HG03442 (cell line): ENCODE results near the gene AP5S1.

ENCODE experiments used
- ATAC-seq: cut with Tn5 transposase; IDR thresholded peaks from one replicate; pipeline ENCODE4 v1.9.1; 2021; ENCODE audit warnings: mild to moderate bottlenecking, moderate library complexity; ENCODE audit not compliant: unreplicated experiment

AP5S1 gene

DNA sequence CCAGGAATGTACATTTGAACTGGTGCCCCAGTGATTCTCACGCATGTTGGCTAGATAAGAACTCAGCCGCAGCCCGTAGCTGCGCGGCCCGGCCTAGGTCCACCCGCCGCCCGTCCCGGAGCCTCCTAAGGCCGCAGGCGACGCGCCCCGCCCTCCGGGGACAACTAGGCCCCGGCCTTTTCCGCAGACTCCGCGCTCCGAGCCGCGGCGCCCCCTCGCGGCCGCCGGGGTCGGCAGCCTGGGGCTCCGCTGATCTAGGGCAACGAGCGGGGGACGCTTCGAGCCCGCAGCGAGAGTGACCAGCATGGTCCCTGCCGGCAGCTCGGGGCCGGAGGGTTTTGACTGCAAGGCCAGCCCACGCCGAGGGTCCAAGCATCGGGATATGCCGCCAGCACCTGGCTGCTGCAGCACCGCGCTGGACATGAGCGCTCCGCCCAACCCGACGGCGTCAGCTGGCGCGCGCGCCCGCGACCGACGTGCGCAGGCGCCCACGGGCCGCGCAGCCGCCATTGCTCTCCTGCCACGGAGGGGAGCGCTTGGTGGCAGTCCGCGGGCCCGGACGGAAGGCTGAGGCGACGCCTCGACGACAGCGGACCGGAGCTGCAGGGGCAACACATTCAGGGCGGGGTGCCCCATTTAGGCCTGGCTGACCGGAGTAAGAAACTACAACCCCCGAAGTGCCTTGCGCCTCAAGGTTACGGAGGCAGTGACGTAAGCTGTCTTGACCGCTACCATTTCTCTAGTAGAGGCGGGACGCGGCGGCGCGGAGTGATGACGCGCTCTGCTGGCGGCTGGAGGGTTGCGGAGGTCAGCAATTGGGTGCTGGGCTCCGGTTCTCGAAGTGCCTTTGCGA, at the start of gene AP5S1:
Gene AP5S1, plus strand, starts transcription at position 500 of the 853 bp plus-strand sequence. CDS start 1,571 bp downstream, outside the sequence.
- ATAC-seq = peak; percentile 73

- no peak for ATAC-seq
These were observed 48.7 kb upstream of the AP5S1 start for GRCh38 chr20:3771552-3772058.

- ATAC-seq = no peak
These were observed 44.8 kb upstream of the AP5S1 start for GRCh38 chr20:3775457-3776108.

DNA sequence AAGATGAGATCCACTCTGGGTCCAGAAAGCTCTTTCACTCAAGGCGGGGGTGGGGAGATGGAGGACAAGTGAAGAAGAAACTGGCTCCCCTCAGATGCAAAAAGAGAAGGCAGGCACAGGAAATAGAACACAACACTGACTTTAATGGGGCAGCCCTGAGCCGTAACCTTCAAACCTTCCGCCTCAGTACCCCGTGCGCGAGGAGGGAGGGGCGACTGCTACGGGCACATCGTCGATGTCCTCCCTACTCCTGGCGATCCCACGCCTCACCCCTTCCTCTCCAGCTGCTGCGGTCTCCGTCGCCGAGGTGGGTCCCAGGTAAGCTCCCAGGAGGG, 43.0 kb upstream of the AP5S1 start:
- ATAC-seq = no peak

GRCh38 chr20:3777716-3778629, 42.4 kb upstream of the AP5S1 start:
- ATAC-seq = no peak

DNA sequence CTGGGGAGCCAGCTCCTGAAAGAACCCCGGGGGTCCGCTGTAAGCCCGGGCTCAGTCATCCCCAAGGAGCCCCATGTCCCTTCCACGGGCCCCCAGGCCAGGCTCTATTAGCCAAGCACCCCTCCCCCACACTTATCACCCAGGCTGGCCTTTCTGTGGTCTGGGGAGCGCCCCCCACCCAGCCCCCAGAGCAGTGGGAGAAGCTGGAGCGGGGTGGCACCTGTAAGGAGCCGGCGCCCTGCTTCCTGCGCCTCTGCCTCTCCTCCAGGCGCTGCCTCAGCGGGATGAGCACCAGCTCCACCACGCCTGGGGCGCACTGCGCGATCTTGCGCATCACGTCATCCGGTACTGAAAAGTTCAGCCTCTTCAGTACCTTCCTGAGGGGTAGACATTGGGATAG, 41.4 kb upstream of the AP5S1 start:
- ATAC-seq = no peak

DNA sequence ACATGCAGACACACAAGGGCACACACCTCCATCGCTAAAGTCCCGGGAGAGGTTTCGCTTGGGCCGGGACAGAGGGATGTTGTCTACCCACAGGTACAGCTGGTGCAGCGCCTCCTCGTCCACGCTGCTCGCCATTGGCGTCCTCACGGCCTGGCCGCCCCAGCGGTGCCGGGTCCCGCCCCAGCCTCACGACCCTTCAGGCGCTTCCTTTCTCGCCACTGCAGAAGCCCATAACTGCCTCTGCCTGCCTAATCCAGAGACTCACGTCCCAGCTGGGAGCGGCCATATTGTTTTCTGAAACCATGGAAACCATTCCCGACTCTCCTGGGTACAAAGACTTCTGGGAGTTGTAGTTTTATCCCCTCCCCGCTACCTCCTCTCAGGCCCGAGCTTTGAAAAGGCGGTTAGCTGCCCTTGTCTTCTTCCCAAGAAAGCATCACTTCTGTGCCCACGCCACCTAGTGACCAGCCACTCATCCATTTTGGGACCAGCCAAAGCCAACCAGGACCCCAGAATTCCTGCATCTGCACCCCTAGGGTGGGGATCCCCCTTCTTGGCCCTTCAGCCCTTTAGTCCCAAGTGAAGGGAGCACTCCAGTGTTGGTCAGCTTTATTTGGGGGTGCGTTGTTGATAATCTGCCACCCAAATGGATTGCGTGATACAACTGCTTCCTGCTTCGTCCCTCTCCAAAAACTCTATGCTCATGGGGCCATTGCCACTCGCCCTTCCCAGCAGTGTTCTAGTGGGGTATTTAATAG, 39.0 kb upstream of the AP5S1 start, which contains the start of gene SPEF1:
Gene SPEF1, minus strand, starts transcription at position 296 of the 758 bp plus-strand sequence. Its CDS starts 161 bp downstream, at position 135.
- peak; percentile 74 for ATAC-seq

DNA sequence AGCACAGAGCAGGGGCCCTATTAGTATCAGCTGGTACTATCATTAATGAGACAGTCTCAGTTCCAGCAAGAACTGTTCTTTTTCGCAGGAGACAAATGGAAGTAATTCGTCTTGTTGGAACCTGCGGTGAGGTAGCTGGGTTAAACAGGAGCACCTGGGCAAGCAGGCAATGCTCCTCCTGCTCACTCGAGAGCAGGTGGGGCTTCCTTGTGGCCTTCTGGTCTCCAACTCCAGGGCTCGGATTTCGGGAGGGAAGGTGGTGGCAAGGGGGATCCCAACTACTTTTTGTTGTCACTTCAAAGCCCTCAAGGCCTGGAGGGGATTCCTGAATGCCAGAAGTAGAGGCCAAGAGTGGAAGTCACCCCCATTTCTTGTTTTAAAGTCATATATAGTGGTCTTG, 37.8 kb upstream of the AP5S1 start:
- ATAC-seq = no peak

GRCh38 chr20:3783068-3783489, 37.3 kb upstream of the AP5S1 start:
- no peak for ATAC-seq

GRCh38 chr20:3783511-3784195, 36.7 kb upstream of the AP5S1 start:
- no peak for ATAC-seq

- no peak for ATAC-seq
These were observed 36.0 kb upstream of the AP5S1 start for GRCh38 chr20:3784216-3784853.

GRCh38 chr20:3784863-3785239, 35.5 kb upstream of the AP5S1 start:
- no peak for ATAC-seq

GRCh38 chr20:3785240-3786125, 34.9 kb upstream of the AP5S1 start:
- ATAC-seq = no peak

- ATAC-seq = peak; percentile 17
These were observed 34.2 kb upstream of the AP5S1 start for GRCh38 chr20:3786126-3786484.

GRCh38 chr20:3786665-3787323, 33.6 kb upstream of the AP5S1 start, which contains the start of gene CENPB:
Gene CENPB (minus strand): TSS chr20:3786740. CDS start chr20:3786483, 257 bp downstream.
- ATAC-seq = peak; percentile 77

GRCh38 chr20:3787324-3788014, 32.9 kb upstream of the AP5S1 start:
- ATAC-seq = no peak

DNA sequence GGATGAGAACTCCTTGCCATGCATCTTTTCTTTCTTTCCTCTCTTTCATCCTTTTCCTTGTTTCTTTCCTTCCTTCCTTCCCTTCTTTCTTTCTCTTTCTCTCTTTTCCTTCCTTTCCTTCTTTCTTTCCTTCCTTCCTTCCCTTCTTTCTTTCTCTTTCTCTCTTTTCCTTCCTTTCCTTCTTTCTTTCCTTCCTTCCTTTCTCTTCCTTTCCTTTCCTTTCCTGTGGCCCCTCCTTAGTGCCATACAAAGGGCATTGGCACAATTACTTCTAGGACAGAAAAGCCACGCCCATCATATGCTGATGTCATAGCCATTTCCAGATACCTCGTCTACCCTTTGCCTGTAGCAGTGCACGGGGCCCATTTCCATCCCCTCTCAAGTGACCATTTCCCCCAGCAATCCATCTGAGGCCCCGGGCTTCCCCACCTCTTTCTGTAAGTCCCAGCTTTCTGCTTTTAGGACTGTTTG, 31.6 kb upstream of the AP5S1 start:
- no peak for ATAC-seq
